Measurements from ENCODE around the gene RNF215. TPM values are rescaled to one million over a fixed set of nuclear protein-coding genes. Genes with fewer than 3 reads are reported as not detected.
"Not testable (repeated sequence)": the region's sequence is repeated elsewhere in the genome, so short reads cannot be mapped to it uniquely, and the experiment has no call there.

The RNF215 gene
- total RNA-seq, 1 donor from 2014 or later = 22.4 TPM

- FAIRE-seq (no peak), DNase-seq (ENCODE audit: low spot score in 2 of 2) (no peak)
Measured at GRCh38 chr22:30368420-30368819, 18.8 kb downstream of the RNF215 start.

GRCh38 chr22:30365891-30366290 lies 21.3 kb downstream of the RNF215 start:
- DNase-seq (ENCODE audit: low spot score in 2 of 2) (no peak), FAIRE-seq (no peak)

GRCh38 chr22:30362651-30363281 lies 24.4 kb downstream of the RNF215 start:
- no peak for DNase-seq (ENCODE audit: low spot score in 2 of 2)
- FAIRE-seq = no peak

GRCh38 chr22:30361916-30362650 lies 25.1 kb downstream of the RNF215 start:
- no peak for FAIRE-seq
- no peak for DNase-seq (ENCODE audit: low spot score in 2 of 2)

- FAIRE-seq = no peak
- DNase-seq (ENCODE audit: low spot score in 2 of 2) = no peak
Measured at GRCh38 chr22:30358541-30358940, 28.7 kb downstream of the RNF215 start.

GRCh38 chr22:30357650-30358215 lies 29.5 kb downstream of the RNF215 start:
- FAIRE-seq = no peak

GRCh38 chr22:30357236-30357570 lies 30.0 kb downstream of the RNF215 start:
- DNase-seq (ENCODE audit: low spot score in 2 of 2) (no peak), FAIRE-seq (no peak)

More at GRCh38 chr22:30357650-30358215, 29.5 kb downstream of the RNF215 start:
- DNase-seq (ENCODE audit: low spot score in 2 of 2) = no peak

- no peak for FAIRE-seq
Measured at GRCh38 chr22:30356449-30357235, 30.6 kb downstream of the RNF215 start, which contains the start of the genes CCDC157 and SF3A1. Gene CCDC157, plus strand, starts transcription at chr22:30357007. Its CDS starts 8,994 bp downstream, at chr22:30366001. Gene SF3A1, minus strand, starts transcription at chr22:30356894. Its CDS starts 102 bp downstream, at chr22:30356792.

GRCh38 chr22:30354644-30355043 lies 32.6 kb downstream of the RNF215 start:
- FAIRE-seq (no peak), DNase-seq (ENCODE audit: low spot score in 2 of 2) (no peak)

More at GRCh38 chr22:30356449-30357235, 30.6 kb downstream of the RNF215 start, which contains the start of the genes CCDC157 and SF3A1:
- DNase-seq (ENCODE audit: low spot score in 2 of 2) = peak; percentile 95 to 98

- FAIRE-seq (no peak), DNase-seq (ENCODE audit: low spot score in 2 of 2) (no peak)
Measured at GRCh38 chr22:30351226-30351625, 36.0 kb downstream of the RNF215 start.

- no peak for FAIRE-seq
- no peak for DNase-seq (ENCODE audit: low spot score in 2 of 2)
Measured at GRCh38 chr22:30348809-30349208, 38.4 kb downstream of the RNF215 start.

- DNase-seq (ENCODE audit: low spot score in 2 of 2) (no peak), FAIRE-seq (no peak)
Measured at GRCh38 chr22:30348404-30348803, 38.8 kb downstream of the RNF215 start.

GRCh38 chr22:30347255-30347892 lies 39.8 kb downstream of the RNF215 start:
- DNase-seq (ENCODE audit: low spot score in 2 of 2) = no peak
- FAIRE-seq = no peak

GRCh38 chr22:30344447-30345200 lies 42.6 kb downstream of the RNF215 start:
- no peak for FAIRE-seq
- no peak for DNase-seq (ENCODE audit: low spot score in 2 of 2)

GRCh38 chr22:30340911-30341685 lies 46.1 kb downstream of the RNF215 start:
- FAIRE-seq = no peak
- peak; percentile 46 to 67 for DNase-seq (ENCODE audit: low spot score in 2 of 2)

- DNase-seq (ENCODE audit: low spot score in 2 of 2) (no peak), FAIRE-seq (no peak)
Measured at GRCh38 chr22:30338802-30339201, 48.4 kb downstream of the RNF215 start.

GRCh38 chr22:30338341-30338740 lies 48.9 kb downstream of the RNF215 start:
- not testable (repeated sequence) for FAIRE-seq; DNase-seq (ENCODE audit: low spot score in 2 of 2)

- FAIRE-seq (no peak), DNase-seq (ENCODE audit: low spot score in 2 of 2) (no peak)
Measured at GRCh38 chr22:30337461-30337778, 49.8 kb downstream of the RNF215 start.

All from frontal cortex (tissue), 4 donors.